GM18499 (cell line): Measurements from ENCODE around the gene NBPF11.
"Not testable (repeated sequence)": the region's sequence is repeated elsewhere in the genome, so short reads cannot be mapped to it uniquely, and the experiment has no call there.

Experiments used
- ATAC-seq: cut with Tn5 transposase; IDR thresholded peaks from one replicate; pipeline ENCODE4 v1.9.1; 2021; ENCODE audit warnings: moderate number of reproducible peaks; ENCODE audit not compliant: insufficient read depth, unreplicated experiment

NBPF11 gene

DNA sequence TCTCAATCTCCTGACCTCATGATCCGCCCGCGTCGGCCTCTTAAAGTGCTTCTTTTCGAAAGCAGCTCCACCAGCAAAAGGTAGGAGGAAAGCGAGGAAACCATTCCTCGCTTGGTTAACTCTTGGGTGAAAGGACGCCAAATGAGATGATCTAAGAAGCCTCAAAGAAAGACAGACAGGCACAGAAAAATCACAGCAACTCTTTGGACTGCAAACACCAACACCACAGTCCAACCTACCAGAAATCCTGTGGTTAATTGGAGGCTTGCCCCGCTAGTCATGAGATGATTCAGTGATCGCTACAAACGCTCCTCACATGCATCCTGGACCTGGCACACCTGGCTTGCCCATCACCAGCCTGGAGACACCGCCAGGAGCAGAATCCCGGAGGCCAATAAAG is 1.1 kb downstream of the NBPF11 start:
- not testable (repeated sequence) for ATAC-seq

DNA sequence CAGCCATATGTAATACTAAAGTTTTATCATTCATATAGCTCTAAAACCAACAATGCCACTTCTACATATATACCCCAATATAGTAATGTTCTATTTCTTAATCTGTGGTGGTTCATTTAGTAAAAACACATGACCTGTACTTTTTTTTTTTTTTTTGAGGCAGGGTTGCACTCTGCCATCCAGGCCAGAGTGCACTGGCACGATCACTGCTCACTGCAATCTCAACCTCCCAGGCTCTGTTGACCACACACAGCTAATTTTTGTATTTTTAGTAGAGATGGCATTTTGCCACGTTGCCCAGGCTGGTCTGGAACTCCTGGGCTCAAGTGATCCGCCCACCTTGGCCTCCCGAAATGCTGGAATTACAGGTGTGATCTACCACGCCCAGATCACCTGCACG is 2.1 kb downstream of the NBPF11 start:
- ATAC-seq = not testable (repeated sequence)

DNA sequence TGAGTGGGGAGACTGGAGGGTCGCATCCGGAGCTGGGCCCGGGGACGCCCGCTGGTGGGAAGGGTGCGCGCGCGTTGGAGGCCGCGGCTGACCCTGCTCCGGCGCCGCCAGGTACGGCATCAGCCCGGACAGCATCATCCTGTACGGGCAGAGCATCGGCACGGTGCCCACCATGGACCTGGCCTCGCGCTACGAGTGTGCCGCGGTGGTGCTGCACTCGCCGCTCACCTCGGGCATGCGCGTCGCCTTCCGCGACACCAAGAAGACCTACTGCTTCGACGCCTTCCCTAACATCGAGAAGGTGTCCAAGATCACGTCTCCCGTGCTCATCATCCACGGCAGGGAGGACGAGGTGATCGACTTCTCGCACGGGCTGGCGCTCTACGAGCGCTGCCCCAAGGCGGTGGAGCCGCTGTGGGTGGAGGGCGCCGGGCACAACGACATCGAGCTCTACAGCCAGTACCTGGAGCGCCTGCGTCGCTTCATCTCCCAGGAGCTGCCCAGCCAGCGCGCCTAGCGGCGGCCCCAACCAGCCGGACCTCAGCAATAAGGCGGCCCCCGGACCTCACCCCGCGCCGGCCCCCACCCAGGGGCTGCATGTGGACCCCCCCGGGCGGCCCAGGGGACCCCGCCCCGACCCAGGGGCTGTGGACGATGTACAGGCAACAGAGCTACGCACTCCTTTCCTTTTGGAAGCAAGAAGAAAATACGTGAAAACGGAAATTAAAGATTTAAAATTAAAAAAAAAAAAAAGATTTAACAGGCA is 2.8 kb downstream of the NBPF11 start:
- ATAC-seq = not testable (repeated sequence)

GRCh38 chr1:148147052-148147838 is 4.8 kb downstream of the NBPF11 start:
- not testable (repeated sequence) for ATAC-seq

- not testable (repeated sequence) for ATAC-seq
Measured at GRCh38 chr1:148146191-148146997, 5.7 kb downstream of the NBPF11 start.

GRCh38 chr1:148143223-148143622 is 8.9 kb downstream of the NBPF11 start:
- not testable (repeated sequence) for ATAC-seq

DNA sequence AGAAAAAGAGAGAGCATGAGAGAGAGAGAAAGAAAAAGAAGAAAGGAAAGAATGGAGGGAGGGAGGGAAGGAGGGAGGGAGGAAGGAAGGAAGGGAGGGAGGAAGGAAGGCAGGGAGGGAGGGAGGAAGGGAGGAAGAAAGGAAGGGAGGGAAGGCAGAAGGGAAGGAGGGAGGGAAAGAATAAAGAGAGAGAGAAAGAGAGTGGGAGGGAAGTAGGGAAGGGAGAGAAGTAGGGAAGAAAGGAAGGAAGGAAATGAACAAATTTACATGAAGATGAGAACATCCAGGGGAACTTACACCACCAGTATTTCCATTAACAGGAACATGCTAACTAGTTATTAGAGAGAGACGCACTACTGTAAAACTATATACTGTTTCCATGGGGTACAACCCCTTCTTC is 10.1 kb downstream of the NBPF11 start:
- ATAC-seq = not testable (repeated sequence)

GRCh38 chr1:148138606-148139005 is 13.5 kb downstream of the NBPF11 start:
- ATAC-seq = not testable (repeated sequence)

- ATAC-seq = not testable (repeated sequence)
Measured at GRCh38 chr1:148122341-148122740, 29.7 kb downstream of the NBPF11 start.

- not testable (repeated sequence) for ATAC-seq
Measured at GRCh38 chr1:148120395-148120794, 31.7 kb downstream of the NBPF11 start.

- ATAC-seq = not testable (repeated sequence)
Measured at GRCh38 chr1:148095732-148096131, 56.3 kb downstream of the NBPF11 start.

- not testable (repeated sequence) for ATAC-seq
Measured at GRCh38 chr1:148086196-148086595, 65.9 kb downstream of the NBPF11 start.

DNA sequence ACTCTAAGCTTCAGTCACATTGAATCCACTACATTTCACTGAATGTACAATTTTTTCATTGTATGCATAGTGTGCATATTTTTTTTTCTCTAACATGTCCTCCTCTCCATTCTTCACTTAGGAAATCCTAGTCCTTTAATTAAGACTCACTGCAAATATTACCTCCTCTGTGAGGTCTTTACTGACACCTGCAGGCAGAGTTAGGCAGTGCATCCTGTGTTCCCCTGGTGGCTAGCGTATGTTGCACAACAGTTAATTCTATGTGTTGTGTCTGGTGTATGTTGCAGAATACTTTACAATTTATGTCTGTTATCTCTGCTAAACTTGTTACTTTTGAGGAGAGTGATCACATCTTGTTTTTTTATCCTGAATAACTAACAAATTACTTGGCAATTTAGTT is 70.9 kb downstream of the NBPF11 start:
- ATAC-seq = not testable (repeated sequence)

GRCh38 chr1:148078632-148079519 is 73.2 kb downstream of the NBPF11 start:
- not testable (repeated sequence) for ATAC-seq

- ATAC-seq = not testable (repeated sequence)
Measured at GRCh38 chr1:148078090-148078489, 74.0 kb downstream of the NBPF11 start.

GRCh38 chr1:148077458-148077857 is 74.6 kb downstream of the NBPF11 start:
- ATAC-seq = not testable (repeated sequence)

DNA sequence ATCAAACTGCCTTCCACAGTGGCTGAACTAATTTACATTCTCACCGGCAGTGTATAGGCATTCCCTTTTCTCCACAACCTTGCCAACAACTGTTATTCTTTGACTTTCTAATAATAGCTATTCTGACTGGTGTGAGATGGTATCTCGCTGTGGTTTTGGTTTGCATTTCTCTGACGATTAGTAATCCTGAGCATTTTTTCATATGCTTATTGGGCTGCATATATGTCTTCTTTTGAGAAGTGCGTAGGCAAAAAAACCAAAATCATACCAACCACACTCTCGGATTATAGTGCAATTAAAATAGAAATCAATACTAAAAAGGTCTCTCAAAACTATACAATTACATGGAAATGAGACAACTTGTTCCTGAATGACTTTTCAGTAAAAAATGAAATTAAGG is 78.7 kb downstream of the NBPF11 start:
- ATAC-seq = not testable (repeated sequence)

DNA sequence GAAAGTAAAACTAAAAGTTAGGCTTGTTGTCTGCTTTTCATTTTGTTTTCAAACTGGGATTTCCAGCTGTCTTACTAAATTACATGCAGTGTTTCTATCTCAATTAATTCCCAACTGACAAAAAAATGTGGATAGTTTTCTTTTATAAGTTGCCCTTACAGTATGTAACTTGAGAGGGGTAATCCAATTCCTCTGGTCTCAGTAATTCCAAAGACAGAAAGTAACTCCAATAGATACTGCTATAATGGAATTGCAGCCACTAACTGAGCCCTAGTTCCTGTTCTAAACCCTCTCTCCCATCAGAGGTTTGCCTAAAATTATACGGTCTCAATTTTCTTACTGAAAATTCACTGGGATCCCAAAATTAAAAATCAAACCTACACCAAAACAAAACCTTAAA is 83.5 kb downstream of the NBPF11 start:
- not testable (repeated sequence) for ATAC-seq

DNA sequence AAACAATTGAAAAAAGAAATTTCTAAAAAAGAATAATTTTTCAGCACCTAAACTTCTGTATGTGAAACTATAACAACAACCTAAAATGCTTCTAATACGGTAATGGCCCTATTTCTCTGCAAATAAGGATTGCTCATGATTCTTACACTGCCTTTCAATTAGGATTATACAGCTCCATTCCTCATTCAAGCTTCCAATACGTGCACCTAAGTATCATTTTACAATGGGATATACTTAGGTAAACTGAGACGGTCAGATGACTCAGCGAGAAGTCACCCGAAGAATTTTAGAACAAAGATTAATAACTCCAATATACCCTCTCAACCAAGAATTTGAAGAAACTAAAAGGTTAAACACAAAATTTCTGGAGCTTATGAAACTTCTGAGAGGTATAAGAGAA is 83.9 kb downstream of the NBPF11 start:
- ATAC-seq = not testable (repeated sequence)
